Testis (tissue), 5 donors: ENCODE results near the gene SYNGR4. TPM values are rescaled to one million over a fixed set of nuclear protein-coding genes. Genes with fewer than 3 reads are reported as not detected.
A peak's percentile ranks its signal among the peaks of the same experiment; 100 is the strongest.
"Not testable (repeated sequence)": the region's sequence is repeated elsewhere in the genome, so short reads cannot be mapped to it uniquely, and the experiment has no call there.

Experiments used
- DNase-seq: peaks from one replicate; pipeline ENCODE4 v3.0.0-alpha.2; 2019
- H3K27ac ChIP-seq, 2 donors: fragments of 200-600 bp; sonication (generic); one replicate each; pipeline ENCODE4 v1.5.1; 2019
- H3K27me3 ChIP-seq: fragments of 200-600 bp; sonication (generic); one replicate; pipeline ENCODE4 v1.5.1; 2019
- H3K36me3 ChIP-seq: fragments of 200-600 bp; sonication (generic); one replicate; pipeline ENCODE4 v1.5.1; 2017; ENCODE audit warnings: low read depth; ENCODE audit errors: missing control alignments
- H3K4me1 ChIP-seq: fragments of 200-600 bp; sonication (generic); one replicate; pipeline ENCODE4 v1.5.1; 2019
- H3K4me3 ChIP-seq, 2 donors: fragments of 200-600 bp; sonication (generic); one replicate each; pipeline ENCODE4 v1.5.1; 2017 to 2019
- H3K9me3 ChIP-seq: fragments of 200-600 bp; sonication (generic); one replicate; pipeline ENCODE4 v1.5.1; 2017
- POLR2A ChIP-seq: fragments of 450-650 bp; IDR thresholded peaks from one replicate; pipeline ENCODE4 v1.6.1; 2017; ENCODE audit warnings: antibody characterized with exemption, mild to moderate bottlenecking, moderate library complexity
- WGBS, 2 donors: methylation state at CpG; one replicate each; pipeline ENCODE4 v1.1.5; 2018; 5-methylcytosine and 5-hydroxymethylcytosine counted together
- intact Hi-C: fragments of 100-400 bp; cut with DNase I; formaldehyde crosslinking; loops from one replicate; pipeline ENCODE4 v1.15.1; 2023; ENCODE audit warnings: low total_unique reads
- long read RNA-seq, 2 donors: transcript quantifications; one replicate each; lab custom pipeline, GENCODE V29; 2026
- polyA plus RNA-seq: library from polyadenylated mRNA; stranded (reverse); fragments of 350-450 nt; fragmentation: Illumina TruSeq; extraction: RNeasy Lipid Tissue Mini Kit (QIAGEN cat#74804); gene quantifications from one replicate; pipeline ENCODE4 v1.2.3, GENCODE V29; 2014; ENCODE audit warnings: low read depth, low replicate concordance; ENCODE audit not compliant: insufficient read depth
- total RNA-seq, 2 donors: library from RNA; depleted of rRNA; stranded (reverse); fragments of >200 nt; gene quantifications; one replicate each; pipeline ENCODE4 v1.2.3, GENCODE V29; 2016
- TF ChIP-seq, protein P1 (sequence below), 3 experiments: fragments of 450-650 bp in 2 of 3; fragments of 200-600 bp in 1 of 3; sonication (generic) in 1 of 3; IDR thresholded peaks; one replicate each; pipeline ENCODE4 v1.5.1; 2016 to 2019; ENCODE audit warnings: antibody characterized with exemption in 3 of 3, mild to moderate bottlenecking in 2 of 3, moderate library complexity in 1 of 3

Gene SYNGR4
- total RNA-seq (10 to 100 TPM; 21.8 to 26.1 TPM), polyA plus RNA-seq (112 TPM)
- long read RNA-seq, donor 1, partial matches to known transcripts, result 85 of 242 reads
- long read RNA-seq, donor 1, other reads (novel, unspliced or antisense), result 157 of 242 reads
- long read RNA-seq, donor 2, result 0 reads

GRCh38 chr19:48363810-48364597, at the start of gene SYNGR4, which contains the start of gene TMEM143:
Gene SYNGR4, plus strand, starts transcription at chr19:48364367. Its CDS starts 1,476 bp downstream, at chr19:48365843.
Gene TMEM143, minus strand, starts transcription at chr19:48363940. Its CDS starts 20 bp downstream, at chr19:48363920.
- Histone ChIP-seq H3K27ac (peak within 1 kb of the TSS; percentile 91 to 92), H3K9me3 (no peaks in the 10 kb centered on the region), H3K36me3 (no peaks in the 10 kb centered on the region), H3K4me1 (peaks cover 12% of the 10 kb centered on the region), H3K27me3 (no peaks in the 10 kb centered on the region), H3K4me3 (peak within 1 kb of the TSS; percentile 59 to 74)
- WGBS, 2 donors, result 1 to 2% methylated on average over 49 to 57 of the region's 59 CpGs
- TF ChIP-seq, protein P1, sequence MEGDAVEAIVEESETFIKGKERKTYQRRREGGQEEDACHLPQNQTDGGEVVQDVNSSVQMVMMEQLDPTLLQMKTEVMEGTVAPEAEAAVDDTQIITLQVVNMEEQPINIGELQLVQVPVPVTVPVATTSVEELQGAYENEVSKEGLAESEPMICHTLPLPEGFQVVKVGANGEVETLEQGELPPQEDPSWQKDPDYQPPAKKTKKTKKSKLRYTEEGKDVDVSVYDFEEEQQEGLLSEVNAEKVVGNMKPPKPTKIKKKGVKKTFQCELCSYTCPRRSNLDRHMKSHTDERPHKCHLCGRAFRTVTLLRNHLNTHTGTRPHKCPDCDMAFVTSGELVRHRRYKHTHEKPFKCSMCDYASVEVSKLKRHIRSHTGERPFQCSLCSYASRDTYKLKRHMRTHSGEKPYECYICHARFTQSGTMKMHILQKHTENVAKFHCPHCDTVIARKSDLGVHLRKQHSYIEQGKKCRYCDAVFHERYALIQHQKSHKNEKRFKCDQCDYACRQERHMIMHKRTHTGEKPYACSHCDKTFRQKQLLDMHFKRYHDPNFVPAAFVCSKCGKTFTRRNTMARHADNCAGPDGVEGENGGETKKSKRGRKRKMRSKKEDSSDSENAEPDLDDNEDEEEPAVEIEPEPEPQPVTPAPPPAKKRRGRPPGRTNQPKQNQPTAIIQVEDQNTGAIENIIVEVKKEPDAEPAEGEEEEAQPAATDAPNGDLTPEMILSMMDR (IDR thresholded peaks at IDR 0.05), result peak in 1 of 3 experiments; percentile 5
- TF ChIP-seq POLR2A, result peak; percentile 8
- intact Hi-C loops, result no loop called here
- DNase-seq, result peak; percentile 98

GRCh38 chr19:48315712-48316111, 48.5 kb upstream of the SYNGR4 start:
- intact Hi-C loops, result no loop called here
- H3K36me3 ChIP-seq, result no peaks in the 10 kb centered on the region
- no peak overlapping the region for H3K27ac ChIP-seq
- no peaks in the 10 kb centered on the region for H3K9me3 ChIP-seq
- peaks cover 3% of the 10 kb centered on the region for H3K4me1 ChIP-seq
- 81 to 88% methylated on average over 7 of the region's 7 CpGs for WGBS, 2 donors
- no peaks in the 10 kb centered on the region for H3K27me3 ChIP-seq
- no peak for TF ChIP-seq POLR2A
- TF ChIP-seq, protein P1 (IDR thresholded peaks at IDR 0.05), result no peak
- H3K4me3 ChIP-seq, result no peak overlapping the region
- DNase-seq, result no peak

DNA sequence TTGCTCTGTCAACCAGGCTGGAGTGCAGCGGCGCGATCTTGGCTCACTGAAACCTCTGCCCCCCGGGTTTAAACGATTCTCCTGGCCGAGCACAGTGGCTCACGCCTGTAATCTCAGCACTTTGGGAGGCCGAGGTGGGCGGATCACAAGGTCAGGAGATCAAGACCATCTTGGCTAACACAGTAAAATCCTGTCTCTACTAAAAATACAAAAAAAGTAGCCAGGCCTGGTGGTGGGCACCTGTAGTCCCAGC, 46.5 kb upstream of the SYNGR4 start:
- H3K27ac ChIP-seq, H3K4me3 ChIP-seq, H3K9me3 ChIP-seq, intact Hi-C loops, DNase-seq, H3K36me3 ChIP-seq, H3K4me1 ChIP-seq, H3K27me3 ChIP-seq: not testable (repeated sequence)
- WGBS, 2 donors, result 44 to 54% methylated on average over 9 of the region's 9 CpGs

GRCh38 chr19:48318286-48318987, 45.7 kb upstream of the SYNGR4 start:
- H3K27ac ChIP-seq, result no peak overlapping the region
- H3K4me1 ChIP-seq, result peaks cover 17% of the 10 kb centered on the region
- H3K9me3 ChIP-seq, result no peaks in the 10 kb centered on the region
- H3K4me3 ChIP-seq, result no peak overlapping the region
- no peaks in the 10 kb centered on the region for H3K36me3 ChIP-seq
- no peak for DNase-seq
- no peaks in the 10 kb centered on the region for H3K27me3 ChIP-seq
- intact Hi-C loops, result no loop called here
- 88 to 96% methylated on average over 16 to 21 of the region's 21 CpGs for WGBS, 2 donors
- TF ChIP-seq, protein P1 (IDR thresholded peaks at IDR 0.05), result no peak
- TF ChIP-seq POLR2A, result no peak
